Cardiac fibroblast (primary cell): Measurements from ENCODE around the gene NFE2L1.

Experiments used
- DNase-seq, 2 donors: peaks; one replicate each; pipeline versions ENCODE4 v3.0.0 to v3.0.0-alpha.2; 2010; ENCODE audit warnings: low read depth in 2 of 2
- H3K4me3 ChIP-seq, 2 donors: replicated peaks in 1 of 2; 1 replicate in 1 of 2; 2 replicates in 1 of 2; pipeline ENCODE4 v1.5.1; 2011; ENCODE audit warnings: low read depth in 2 of 2, low read length in 2 of 2, mild to moderate bottlenecking in 2 of 2, moderate library complexity in 1 of 2
- TF ChIP-seq, protein P1 (sequence below): IDR thresholded peaks from one replicate; pipeline ENCODE4 v1.5.1; 2011; ENCODE audit warnings: low read depth, mild to moderate bottlenecking, low read length, inconsistent platforms

NFE2L1 gene

DNA sequence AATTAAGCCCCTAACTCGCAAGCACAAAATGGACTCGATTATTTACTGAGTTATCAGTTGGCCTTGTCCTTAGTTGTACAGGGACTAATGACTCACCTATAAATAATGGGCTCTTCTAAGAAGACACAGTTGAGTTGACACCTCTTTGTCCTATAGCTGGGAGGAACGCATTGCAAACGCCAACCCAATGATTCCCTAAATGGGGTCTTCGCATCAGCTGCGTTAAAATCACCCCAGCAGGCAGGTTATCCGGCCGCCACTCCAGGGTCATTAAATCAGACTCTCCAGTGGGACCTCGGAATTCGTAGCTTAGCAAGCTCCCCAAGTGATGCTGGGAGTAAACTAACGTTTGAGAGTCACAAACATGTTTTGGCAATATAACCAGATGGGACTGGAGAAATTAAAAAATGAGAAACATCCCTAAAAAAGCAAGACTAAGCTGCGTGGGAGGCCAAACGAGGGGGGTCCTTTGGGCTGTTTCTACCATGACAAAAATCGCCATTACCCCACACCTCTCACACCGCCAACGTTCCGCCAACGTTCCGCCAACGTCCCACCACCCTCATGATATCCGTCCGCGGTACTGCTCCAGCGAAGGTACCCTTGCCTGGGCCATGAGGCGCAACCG, 932 bp upstream of the NFE2L1 start:
- H3K4me3 ChIP-seq, result peak overlapping the region; percentile 67 to 70
- no peak for DNase-seq

DNA sequence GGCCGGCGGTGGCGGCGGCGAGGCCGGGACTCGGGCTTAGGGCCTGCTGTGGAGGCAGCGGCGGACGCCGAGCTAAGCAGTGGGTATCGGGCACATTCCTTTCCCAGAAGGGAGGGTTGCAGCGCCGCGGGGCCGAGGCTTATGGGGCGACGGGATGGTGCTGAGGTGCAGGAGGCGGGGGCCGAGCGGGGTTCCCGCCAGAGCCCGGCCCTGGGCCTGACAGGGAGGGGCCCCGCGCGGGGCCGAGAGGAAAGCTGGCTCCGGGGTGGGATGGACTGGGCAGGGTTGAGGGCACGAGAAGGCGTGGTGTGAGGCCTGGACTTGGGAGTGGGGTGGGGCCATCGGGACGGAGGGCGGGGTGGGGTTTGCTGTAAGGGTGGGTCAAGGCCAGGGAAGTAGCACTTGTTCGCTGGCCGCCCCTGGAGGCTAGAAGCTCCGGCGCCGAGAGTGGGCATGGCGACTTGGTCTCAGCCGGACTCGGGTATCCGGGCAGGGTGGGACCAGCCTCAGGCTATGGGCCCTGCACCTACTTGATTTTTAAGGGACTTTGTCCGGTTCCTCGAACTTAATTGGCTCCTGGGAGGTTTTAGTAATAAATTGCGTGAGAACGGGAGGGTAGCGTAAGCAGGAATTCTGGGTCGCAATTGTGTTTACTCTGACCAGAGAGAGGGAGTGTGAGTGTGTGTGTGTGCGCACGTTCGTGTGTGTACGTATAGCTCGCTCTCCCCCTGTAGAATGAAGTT, 396 bp downstream of the NFE2L1 start:
- peak; percentile 94 to 96 for DNase-seq
- peak overlapping the region; percentile 59 to 67 for H3K4me3 ChIP-seq

More for the DNA sequence above, 932 bp upstream of the NFE2L1 start:
- TF ChIP-seq, protein P1, sequence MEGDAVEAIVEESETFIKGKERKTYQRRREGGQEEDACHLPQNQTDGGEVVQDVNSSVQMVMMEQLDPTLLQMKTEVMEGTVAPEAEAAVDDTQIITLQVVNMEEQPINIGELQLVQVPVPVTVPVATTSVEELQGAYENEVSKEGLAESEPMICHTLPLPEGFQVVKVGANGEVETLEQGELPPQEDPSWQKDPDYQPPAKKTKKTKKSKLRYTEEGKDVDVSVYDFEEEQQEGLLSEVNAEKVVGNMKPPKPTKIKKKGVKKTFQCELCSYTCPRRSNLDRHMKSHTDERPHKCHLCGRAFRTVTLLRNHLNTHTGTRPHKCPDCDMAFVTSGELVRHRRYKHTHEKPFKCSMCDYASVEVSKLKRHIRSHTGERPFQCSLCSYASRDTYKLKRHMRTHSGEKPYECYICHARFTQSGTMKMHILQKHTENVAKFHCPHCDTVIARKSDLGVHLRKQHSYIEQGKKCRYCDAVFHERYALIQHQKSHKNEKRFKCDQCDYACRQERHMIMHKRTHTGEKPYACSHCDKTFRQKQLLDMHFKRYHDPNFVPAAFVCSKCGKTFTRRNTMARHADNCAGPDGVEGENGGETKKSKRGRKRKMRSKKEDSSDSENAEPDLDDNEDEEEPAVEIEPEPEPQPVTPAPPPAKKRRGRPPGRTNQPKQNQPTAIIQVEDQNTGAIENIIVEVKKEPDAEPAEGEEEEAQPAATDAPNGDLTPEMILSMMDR, result no peak

DNA sequence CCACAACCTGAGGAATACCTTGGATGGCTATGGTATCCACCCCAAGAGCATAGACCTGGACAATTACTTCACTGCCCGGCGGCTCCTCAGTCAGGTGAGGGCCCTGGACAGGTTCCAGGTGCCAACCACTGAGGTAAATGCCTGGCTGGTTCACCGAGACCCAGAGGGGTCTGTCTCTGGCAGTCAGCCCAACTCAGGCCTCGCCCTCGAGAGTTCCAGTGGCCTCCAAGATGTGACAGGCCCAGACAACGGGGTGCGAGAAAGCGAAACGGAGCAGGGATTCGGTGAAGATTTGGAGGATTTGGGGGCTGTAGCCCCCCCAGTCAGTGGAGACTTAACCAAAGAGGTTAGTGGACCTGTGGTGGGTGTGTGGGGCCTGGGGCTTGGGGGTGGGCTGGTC, 3.1 kb downstream of the NFE2L1 start:
- TF ChIP-seq, protein P1, result no peak
- DNase-seq, result no peak
- H3K4me3 ChIP-seq, result peak overlapping the region; percentile 1 to 67

More for the DNA sequence above, 396 bp downstream of the NFE2L1 start:
- TF ChIP-seq, protein P1, result no peak

DNA sequence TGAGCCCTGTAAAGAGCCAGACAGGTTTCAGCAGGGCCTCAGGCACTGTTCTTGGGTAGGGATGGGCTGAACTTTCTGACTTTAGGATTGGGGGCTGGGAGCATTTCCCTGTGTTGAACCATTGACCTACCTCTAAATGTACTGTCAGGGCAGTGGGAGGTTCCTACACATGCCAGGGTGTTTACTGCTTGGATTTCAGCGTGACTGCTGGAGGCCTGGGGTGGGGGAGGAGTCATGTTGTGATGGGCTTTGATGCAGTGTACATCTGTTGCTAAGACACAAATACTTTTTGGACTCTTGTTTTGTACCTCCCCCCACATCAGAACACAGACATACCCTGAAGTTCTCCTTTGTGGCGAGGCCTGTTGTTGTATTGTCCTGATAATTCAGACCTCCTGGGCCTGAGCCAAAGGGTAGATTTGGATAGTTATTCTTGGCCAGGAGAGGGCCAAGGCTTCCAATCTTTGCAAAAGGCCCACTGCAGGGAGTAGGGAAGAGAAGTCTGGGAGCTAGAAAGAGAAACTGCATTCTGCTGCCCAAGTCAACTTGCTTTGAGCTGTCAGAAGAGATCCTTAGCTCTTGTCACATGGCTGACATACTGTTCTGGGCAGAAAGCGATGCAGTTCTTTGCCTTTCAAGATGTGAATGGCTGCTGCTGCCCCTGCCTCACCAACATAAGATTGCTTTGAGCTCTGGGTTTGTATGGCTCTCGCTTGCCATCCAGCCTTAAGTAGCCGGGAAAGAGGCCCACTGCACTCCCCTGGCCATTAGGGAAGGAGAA, 3.7 kb downstream of the NFE2L1 start:
- TF ChIP-seq, protein P1, result peak; percentile 18
- H3K4me3 ChIP-seq, result peak overlapping the region; percentile 26 to 67
- peak; percentile 94 to 98 for DNase-seq

DNA sequence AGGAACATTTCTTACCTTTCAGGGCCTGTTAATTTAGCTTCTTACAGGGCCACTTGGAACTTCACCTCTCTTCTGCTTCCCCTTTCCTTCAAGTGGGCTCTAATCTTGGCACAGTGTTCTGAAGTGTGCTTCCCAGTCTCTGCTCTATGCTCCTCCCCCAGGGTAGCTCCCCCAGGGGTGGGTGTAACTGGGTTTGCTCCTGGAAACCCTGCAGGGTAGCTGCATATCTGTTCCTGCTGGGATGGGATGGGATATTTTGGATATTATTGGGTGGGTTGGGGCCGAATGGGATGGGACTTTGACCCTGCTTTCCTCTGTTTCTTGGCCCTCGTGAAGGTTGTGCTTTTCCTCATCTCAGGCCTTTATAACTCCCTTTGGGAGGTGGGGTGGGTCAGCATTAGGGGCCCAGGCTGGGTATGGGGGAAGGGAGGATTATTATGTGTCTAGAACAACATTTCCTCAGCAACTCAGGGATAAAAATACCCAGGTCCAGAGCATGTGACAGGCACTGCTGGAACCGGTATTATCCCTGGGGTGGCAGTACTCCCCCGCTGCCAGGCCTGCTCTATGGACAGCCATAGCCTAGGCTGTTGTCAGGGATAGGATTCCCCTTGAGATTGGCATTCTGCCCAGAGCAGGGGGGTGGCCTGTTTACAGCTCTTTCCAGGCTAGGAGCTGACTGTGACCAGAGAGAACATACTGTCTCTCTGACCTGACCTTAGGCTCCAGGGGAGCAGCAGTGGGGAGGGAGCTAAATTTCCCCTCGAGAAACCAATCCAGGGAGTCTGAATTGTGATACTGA, 5.0 kb downstream of the NFE2L1 start:
- DNase-seq, result peak; percentile 50 to 75
- TF ChIP-seq, protein P1, result no peak

DNA sequence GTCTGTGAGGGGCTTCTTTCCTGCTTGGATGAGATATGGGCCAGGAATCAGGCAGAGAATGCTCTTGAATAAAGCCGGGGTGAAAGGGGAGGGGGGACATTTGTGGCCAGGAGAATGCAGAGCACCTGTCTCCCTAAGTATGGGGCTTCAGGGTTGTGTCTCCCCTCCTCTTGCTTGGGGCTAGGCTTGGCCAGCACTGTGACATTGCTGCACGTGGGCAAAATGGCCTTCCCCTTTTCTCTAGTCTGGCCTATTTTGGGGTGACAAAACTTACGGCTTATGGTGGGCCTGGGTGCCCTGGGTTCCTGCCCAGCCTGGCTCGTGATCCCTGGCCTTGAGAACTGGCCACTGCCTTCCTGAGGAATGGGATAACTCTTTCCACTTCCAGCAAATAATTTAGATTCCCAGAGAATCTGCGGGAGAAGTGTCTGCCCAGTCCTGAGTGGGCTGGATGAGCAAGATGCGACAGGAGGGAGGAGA, 5.6 kb downstream of the NFE2L1 start:
- H3K4me3 ChIP-seq, result peak overlapping the region; percentile 26 to 67
- TF ChIP-seq, protein P1, result no peak
- DNase-seq, result no peak

More for the DNA sequence above, 5.0 kb downstream of the NFE2L1 start:
- peak overlapping the region; percentile 26 to 67 for H3K4me3 ChIP-seq
